Fibroblast of the aortic adventitia (primary cell): ENCODE measurements around the gene LCP1. TPM values are rescaled to one million over a fixed set of nuclear protein-coding genes. Genes with fewer than 3 reads are reported as not detected.

Source experiments
- DNase-seq: peaks from one replicate; pipeline ENCODE4 v3.0.0-alpha.2; 2010; ENCODE audit warnings: low read depth
- H3K4me3 ChIP-seq: 2 replicates; pipeline ENCODE4 v1.5.1; 2011; ENCODE audit warnings: low read depth, mild to moderate bottlenecking, control low read depth, low read length, moderate library complexity
- total RNA-seq: library from RNA; depleted of rRNA; stranded (reverse); fragments of >200 nt; gene quantifications from 2 replicates; pipeline ENCODE4 v1.2.3, GENCODE V29; 2012; ENCODE audit warnings: low replicate concordance
- TF ChIP-seq, protein P1 (sequence below): IDR thresholded peaks from 2 replicates; pipeline ENCODE4 v1.5.1; 2011; ENCODE audit warnings: mild to moderate bottlenecking, low read length, control low read depth, inconsistent platforms; ENCODE audit not compliant: insufficient read depth

Gene LCP1
- total RNA-seq, 1 donor: 0.99 TPM

DNA sequence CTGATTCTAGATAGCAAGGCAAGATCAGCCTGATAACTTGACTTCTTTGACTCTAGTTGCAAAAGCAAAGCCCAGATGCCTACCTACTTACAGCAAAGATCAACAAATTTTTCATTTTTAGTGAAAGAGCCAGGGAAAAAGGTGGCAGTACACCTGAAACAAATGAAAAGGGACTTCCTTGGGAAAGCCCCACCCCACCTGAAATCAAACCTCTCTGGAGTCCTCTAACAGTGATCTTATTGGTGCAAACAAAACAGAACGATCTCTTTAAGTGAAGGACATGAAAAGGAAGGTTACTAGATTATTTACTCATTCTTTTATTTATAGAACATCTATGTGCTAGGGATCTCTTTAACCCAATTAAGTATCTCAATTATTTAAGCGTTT lies 507 bp upstream of the LCP1 start:
- no peak for DNase-seq
- no peak overlapping the region for H3K4me3 ChIP-seq
- TF ChIP-seq, protein P1, sequence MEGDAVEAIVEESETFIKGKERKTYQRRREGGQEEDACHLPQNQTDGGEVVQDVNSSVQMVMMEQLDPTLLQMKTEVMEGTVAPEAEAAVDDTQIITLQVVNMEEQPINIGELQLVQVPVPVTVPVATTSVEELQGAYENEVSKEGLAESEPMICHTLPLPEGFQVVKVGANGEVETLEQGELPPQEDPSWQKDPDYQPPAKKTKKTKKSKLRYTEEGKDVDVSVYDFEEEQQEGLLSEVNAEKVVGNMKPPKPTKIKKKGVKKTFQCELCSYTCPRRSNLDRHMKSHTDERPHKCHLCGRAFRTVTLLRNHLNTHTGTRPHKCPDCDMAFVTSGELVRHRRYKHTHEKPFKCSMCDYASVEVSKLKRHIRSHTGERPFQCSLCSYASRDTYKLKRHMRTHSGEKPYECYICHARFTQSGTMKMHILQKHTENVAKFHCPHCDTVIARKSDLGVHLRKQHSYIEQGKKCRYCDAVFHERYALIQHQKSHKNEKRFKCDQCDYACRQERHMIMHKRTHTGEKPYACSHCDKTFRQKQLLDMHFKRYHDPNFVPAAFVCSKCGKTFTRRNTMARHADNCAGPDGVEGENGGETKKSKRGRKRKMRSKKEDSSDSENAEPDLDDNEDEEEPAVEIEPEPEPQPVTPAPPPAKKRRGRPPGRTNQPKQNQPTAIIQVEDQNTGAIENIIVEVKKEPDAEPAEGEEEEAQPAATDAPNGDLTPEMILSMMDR: no peak

DNA sequence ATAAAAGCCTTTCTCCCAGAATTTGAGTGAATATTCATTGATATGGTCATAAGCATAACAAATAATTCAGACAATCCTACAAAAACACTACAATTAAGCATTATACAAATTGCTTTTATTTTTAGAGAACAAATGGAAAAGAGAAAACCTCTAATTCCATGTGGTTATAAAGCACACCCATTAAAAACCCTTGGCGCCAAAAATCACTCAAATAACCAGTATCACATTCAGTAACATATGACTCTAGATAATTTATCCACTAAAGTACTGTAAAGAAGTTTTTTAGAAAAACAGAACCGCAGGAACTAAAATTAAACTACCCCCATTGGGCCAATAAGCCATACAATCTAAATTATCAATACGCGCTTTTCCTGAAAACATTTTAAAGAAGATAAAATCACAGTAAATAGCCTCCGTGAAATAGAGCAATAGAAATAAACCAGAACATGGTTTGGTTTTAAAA lies 569 bp downstream of the LCP1 start:
- TF ChIP-seq, protein P1: no peak
- no peak overlapping the region for H3K4me3 ChIP-seq
- DNase-seq: no peak

DNA sequence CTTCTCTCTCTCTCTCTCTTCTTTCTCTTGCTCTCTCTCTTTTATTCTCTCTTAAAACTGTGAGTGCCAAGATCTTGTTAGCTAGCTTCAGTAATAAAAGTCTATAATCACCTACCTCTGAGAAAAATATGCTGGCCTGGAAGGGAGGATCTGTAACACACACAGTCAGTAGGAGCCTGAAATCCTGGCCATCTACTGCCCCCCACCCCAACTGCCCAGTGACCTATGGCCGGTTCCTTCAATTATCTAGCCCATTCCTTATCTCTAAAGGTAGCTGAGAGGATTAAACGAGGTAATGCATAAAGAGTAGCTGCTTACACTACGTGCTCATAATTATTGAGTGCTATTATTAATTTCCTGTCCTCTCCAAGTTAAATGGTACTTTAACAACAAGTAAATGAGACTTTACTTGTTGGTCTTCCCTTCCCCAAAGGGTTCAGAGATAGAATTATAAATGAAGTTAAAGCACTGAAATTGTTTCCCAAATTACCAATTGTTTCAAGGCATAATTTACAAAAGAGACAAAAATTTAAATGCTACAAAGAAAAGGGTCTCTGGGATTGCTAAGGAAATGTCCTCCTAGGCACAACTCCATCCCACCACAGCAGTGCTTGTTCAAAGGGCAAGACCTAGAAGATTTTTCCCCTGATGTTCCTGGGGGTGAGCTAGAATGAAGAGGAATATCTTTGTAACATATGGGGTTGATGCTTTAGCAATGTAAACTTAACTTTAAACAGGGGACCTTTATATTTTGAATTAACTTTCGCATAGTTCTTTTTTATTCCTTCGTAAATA lies 1.8 kb downstream of the LCP1 start:
- DNase-seq: no peak
- H3K4me3 ChIP-seq: no peak overlapping the region
- TF ChIP-seq, protein P1: no peak

DNA sequence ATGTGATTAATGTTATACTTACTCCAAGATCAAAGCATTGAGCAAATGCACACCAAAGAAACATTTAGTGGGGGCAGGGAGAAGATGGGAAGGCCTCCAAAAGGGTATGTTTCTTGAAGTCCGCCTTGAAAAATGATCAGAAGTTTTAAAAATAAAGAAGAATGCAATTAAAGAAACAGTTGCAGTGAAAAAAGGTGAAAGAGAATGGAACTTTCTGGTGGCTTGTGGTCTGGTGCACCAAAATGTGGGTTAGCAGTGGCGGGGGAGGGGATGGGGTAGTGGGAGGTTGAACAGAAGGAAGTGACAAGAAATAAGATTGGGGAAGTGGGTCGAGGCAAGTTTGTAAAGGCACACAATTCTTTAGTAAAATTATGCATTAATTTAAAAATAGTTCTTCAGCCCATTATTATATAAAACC lies 2.5 kb downstream of the LCP1 start:
- DNase-seq: no peak
- TF ChIP-seq, protein P1: no peak
- no peak overlapping the region for H3K4me3 ChIP-seq

DNA sequence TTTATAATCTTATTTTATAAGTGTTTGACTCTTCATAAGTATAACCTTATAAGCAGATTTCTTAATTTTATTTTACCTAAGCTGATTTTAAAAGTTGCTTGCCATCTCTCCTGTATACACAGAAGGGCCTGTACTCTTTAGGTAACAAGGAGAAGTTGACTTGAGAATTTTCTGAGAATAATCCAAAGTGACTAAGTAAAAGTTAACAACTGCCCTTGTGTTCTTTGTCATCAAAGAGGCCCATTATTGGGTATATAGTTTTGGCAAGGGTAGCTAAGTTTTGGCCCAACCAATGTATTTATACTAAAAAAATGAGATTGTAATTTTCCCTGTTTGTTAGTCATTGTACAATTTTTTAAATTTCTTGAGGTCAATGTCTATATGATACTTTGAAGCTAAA lies 3.2 kb downstream of the LCP1 start:
- TF ChIP-seq, protein P1: no peak

DNA sequence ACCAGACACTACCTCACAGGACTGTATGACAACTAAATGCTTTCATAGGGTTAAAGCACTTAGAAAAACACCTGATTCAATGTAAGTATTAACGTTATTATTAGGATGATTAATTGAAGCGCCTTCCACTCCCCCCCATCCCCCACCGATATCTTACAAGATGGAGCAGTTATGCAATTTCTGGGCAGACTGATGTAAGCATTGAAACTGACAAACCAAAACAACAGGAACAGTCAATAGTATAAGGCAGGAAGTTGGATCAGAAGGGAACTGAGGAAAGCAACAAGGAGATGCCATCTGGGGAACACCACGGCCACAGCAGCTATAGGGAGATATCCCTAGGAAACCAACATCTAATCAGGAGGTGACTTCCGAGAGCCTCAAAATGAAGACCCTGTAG lies 3.8 kb downstream of the LCP1 start:
- no peak for DNase-seq
- no peak overlapping the region for H3K4me3 ChIP-seq
- TF ChIP-seq, protein P1: no peak

More for the DNA sequence above, 3.2 kb downstream of the LCP1 start:
- no peak overlapping the region for H3K4me3 ChIP-seq
- DNase-seq: no peak
